Kidney (tissue), 14 donors: ENCODE measurements around the gene COX7A2L. TPM values are rescaled to one million over a fixed set of nuclear protein-coding genes. Genes with fewer than 3 reads are reported as not detected.

Experiments
- DNase-seq, 5 donors: peaks; one replicate each; pipeline ENCODE4 v3.0.0-alpha.2; 2013 to 2020
- FAIRE-seq: peaks from 2 replicates; lab custom pipeline; 2012; peaks lifted over from hg19 to GRCh38; lab: Jason Lieb, UNC
- H3K27ac ChIP-seq, 2 donors: one replicate each; pipeline ENCODE4 v1.7.0; 2013; ENCODE audit warnings: low read depth in 2 of 2, low read length in 2 of 2, inconsistent platforms in 1 of 2
- H3K27me3 ChIP-seq: one replicate; pipeline ENCODE4 v1.7.1; 2013; ENCODE audit warnings: low read length, inconsistent platforms; ENCODE audit not compliant: control insufficient read depth, insufficient read depth
- H3K36me3 ChIP-seq, 3 donors: one replicate each; pipeline versions ENCODE4 v1.7.0 to v1.7.1; 2013; ENCODE audit warnings: low read length in 3 of 3, control low read depth in 1 of 3, inconsistent platforms in 1 of 3; ENCODE audit not compliant: insufficient read depth in 3 of 3, control insufficient read depth in 2 of 3
- H3K4me1 ChIP-seq, 3 donors: one replicate each; pipeline versions ENCODE4 v1.7.0 to v1.7.1; 2013; ENCODE audit warnings: low read length in 3 of 3, inconsistent platforms in 1 of 3, low read depth in 1 of 3; ENCODE audit not compliant: control insufficient read depth in 2 of 3, insufficient read depth in 2 of 3
- H3K4me3 ChIP-seq, 3 donors: one replicate each; pipeline versions ENCODE4 v1.7.0 to v1.8.1; 2013; ENCODE audit warnings: low read length in 3 of 3, control low read depth in 1 of 3, inconsistent platforms in 1 of 3
- H3K9ac ChIP-seq, 3 donors: one replicate each; pipeline versions ENCODE4 v1.7.0 to v1.7.1; 2013; ENCODE audit warnings: low read length in 3 of 3, control low read depth in 1 of 3, inconsistent platforms in 1 of 3
- H3K9me3 ChIP-seq, 3 donors: one replicate each; pipeline versions ENCODE4 v1.7.0 to v1.7.1; 2013; ENCODE audit warnings: low read length in 3 of 3, control low read depth in 1 of 3, inconsistent platforms in 1 of 3; ENCODE audit not compliant: control insufficient read depth in 2 of 3, insufficient read depth in 1 of 3
- CTCF ChIP-seq: IDR thresholded peaks from 3 replicates; pipeline ENCODE4 v1.5.1; 2012; ENCODE audit warnings: mild to moderate bottlenecking, moderate library complexity, borderline replicate concordance; ENCODE audit not compliant: insufficient read depth; ENCODE audit errors: extremely low read depth
- intact Hi-C: fragments of 100-400 bp; cut with DNase I; formaldehyde crosslinking; loops from one replicate; pipeline ENCODE4 v1.11.1; 2022
- polyA plus RNA-seq: library from polyadenylated mRNA; stranded (reverse); fragments of 350-450 nt; fragmentation: Illumina TruSeq; extraction: RNeasy Lipid Tissue Mini Kit (QIAGEN cat#74804); gene quantifications from one replicate; pipeline ENCODE4 v1.2.3, GENCODE V29; 2014; ENCODE audit warnings: low read depth, low replicate concordance; ENCODE audit not compliant: insufficient read depth
- total RNA-seq: library from RNA; stranded (reverse); fragmentation: NEBNext Ultra II Directional; extraction: Animal tissue kit (Norgen Biotek cat#: 25700); gene quantifications from one replicate; pipeline ENCODE4 v1.2.1, GENCODE V29; 2021
- donor health status: control.
- donor health status: control.
- donor health status: control.
- donor health status: control.
- donor health status: control.
- donor health status: DM: yes; HTN: yes; CAD: no.
- donor health status: Normal renal cell carcinoma (clear cell type).

Gene COX7A2L
- total and polyA plus RNA-seq, 2 donors from 2014 or later, result 90.2 to 321 TPM

DNA sequence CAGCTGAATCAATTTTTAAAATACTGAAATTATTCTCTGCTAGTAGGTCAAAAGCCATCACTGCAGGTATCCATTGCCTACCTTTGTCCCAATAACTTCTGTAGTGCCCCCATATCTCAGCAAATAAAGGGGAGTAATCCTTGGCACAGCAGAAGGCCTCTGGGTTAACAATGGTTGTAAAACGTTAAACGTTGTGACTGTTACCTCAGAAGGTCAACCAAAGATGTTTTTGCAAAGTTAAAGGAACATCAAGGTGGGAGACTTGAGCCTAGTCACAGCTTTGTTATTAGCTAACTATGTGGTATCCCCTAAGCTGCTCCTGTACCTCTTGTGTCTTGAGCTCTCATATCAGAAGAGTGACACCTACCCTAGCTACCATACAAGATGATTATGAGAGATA is 60.5 kb downstream of the COX7A2L start:
- intact Hi-C loops, result no loop called here
- DNase-seq (no peak), FAIRE-seq (no peak)
- Histone ChIP-seq H3K27me3 (no peaks in the 10 kb centered on the region), H3K4me3 (no peak overlapping the region), H3K27ac (no peak overlapping the region), H3K9ac (no peak overlapping the region), H3K4me1 (peaks cover 0 to 9% (median 0%) of the 10 kb centered on the region in 3 donors), H3K36me3 (peaks cover 6 to 21% (median 12%) of the 10 kb centered on the region in 3 donors), H3K9me3 (no peaks in the 10 kb centered on the region)
- no peak for TF ChIP-seq CTCF

Other genes starting within 250 kb of the COX7A2L start
- 53.6 TPM for gene EML4, start 191.9 kb downstream of the COX7A2L start, total RNA-seq
- gene EML4, start 191.9 kb downstream of the COX7A2L start, polyA plus RNA-seq, result 13.0 TPM
- 0.88 TPM for gene KCNG3, start 132.8 kb upstream of the COX7A2L start, total RNA-seq
- gene KCNG3, start 132.8 kb upstream of the COX7A2L start, polyA plus RNA-seq, result 0.19 TPM
- 35.2 TPM for gene MTA3, start 207.4 kb upstream of the COX7A2L start, total RNA-seq
- 27.7 TPM for gene MTA3, start 207.4 kb upstream of the COX7A2L start, polyA plus RNA-seq